Stimulated activated CD4-positive, alpha-beta T cell treated with anti-CD3 and anti-CD28 coated beads, Interleukin-15, amount 100 ng/mL, for 1 hour (primary cell): Measurements from ENCODE around the gene PRB4.
"Not testable (repeated sequence)": the region's sequence is repeated elsewhere in the genome, so short reads cannot be mapped to it uniquely, and the experiment has no call there.

Experiments
- DNase-seq, 2 donors: peaks; one replicate each; pipeline ENCODE4 v3.0.0-alpha.2; 2020; ENCODE audit warnings: low read depth in 1 of 2, low spot score in 1 of 2

The PRB4 gene

DNA sequence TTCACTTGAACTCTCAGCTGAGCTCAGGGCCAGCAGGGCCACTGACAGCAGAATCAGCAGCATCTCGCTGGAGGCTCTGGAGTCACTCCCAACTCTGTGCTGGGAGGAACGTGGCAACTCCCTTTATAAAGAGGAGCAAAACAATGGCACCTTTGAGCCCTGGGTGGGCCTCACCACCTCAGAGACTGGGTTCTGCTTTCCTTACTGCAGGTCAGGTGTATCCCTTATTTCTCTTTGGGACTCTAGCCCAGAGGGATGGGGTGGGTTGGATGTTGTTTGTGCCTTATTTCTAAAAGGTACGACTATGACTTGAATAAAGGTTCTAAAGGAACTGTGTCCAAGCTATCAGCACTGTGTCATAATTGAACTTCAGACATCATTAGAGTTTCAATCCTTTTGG lies at the start of gene PRB4:
TSS of gene PRB4 (minus strand) at position 101 of the 400 bp plus-strand sequence. CDS start at position 63, 38 bp downstream.
- no peak for DNase-seq

GRCh38 chr12:11351736-11352135 lies 41.5 kb upstream of the PRB4 start:
- not testable (repeated sequence) for DNase-seq

DNA sequence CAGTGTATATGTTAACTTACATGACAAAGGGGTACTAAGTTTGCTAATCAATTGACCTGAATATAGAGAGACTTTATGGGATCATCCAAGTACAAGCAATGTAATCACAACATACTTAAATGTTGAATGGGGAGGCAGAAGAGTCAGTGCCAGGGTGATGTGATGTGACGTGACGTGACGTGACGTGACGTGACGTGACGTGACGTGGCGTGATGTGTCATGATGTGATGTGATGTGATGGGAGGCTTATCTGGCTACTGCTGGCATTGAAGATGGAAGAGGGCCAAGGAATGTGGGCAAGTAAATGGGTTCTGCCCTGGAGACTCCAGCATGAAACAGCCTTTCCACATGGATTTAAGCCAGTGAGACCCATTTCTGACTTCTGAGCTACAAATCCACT lies 38.2 kb upstream of the PRB4 start:
- no peak for DNase-seq

- DNase-seq = no peak
These were observed 37.6 kb upstream of the PRB4 start for GRCh38 chr12:11347810-11348209.

- no peak for DNase-seq
These were observed 34.3 kb upstream of the PRB4 start for GRCh38 chr12:11344500-11344899.

DNA sequence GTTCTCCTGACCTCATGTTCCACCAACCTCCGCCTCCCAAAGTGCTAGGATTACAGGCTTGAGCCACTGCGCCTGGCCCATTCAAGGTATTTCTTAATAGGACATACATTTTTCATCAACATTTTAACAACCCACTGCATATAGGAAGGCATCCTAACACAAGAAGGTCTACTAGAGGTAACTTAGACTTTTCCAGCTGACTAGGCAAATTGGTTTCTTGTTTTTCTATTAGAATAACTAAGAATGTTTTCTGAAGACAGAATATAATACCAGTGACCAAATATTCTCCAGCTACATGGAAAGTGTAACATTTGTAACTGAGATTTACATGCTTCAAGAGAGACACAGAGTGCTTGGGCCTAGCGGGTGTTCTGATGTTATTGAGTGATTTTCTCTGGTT lies 14.2 kb upstream of the PRB4 start:
- DNase-seq = no peak

- no peak for DNase-seq
These were observed 11.7 kb upstream of the PRB4 start for GRCh38 chr12:11321980-11322379.

DNA sequence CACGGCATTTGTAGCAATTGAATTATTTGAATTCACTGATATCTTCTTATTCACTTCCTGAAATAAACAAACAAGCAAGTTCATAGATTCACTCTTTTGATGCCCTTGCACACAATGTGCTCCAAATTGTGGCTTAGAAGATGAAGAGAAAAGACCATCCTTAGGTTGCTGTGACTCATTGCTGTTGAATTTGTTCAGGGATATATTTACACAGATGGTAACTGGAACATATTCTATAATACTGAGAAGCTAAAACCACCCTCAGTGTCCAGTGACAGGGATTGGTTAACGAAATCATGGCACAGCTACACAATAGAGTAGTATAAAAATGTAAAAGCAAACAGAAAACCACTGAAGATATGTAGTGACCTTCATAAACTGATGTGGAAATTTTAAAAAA lies 3.1 kb downstream of the PRB4 start:
- no peak for DNase-seq

- no peak for DNase-seq
These were observed 36.8 kb downstream of the PRB4 start for GRCh38 chr12:11273449-11273848.

GRCh38 chr12:11269607-11270006 lies 40.6 kb downstream of the PRB4 start, which contains the start of gene PRB3:
Gene PRB3, minus strand, starts transcription at chr12:11269707. Its CDS starts 38 bp downstream, at chr12:11269669.
- no peak for DNase-seq

DNA sequence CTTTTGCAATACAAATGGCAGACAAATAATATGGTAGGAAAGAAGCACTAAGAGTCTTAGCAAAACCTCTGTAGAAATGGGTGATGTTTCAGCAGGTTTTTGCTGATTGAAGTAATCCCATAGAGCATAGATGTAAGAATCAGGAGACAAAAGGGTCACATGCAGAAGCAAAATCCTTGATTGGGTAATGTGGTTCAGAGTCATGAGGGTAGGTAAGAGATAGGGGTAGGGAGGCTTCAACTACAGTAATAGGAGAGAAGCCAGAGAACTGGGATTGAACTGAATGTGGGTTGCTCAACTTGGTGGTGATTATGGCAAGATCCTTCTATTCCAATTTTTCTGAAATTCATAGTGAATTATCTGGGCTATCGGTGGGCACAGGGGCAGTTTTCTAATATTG lies 45.7 kb downstream of the PRB4 start:
- DNase-seq = no peak
